HFF-Myc (cell line): ENCODE data around the gene CNTN4.

Experiments
- DNase-seq: peaks from one replicate; pipeline ENCODE4 v3.0.0-alpha.2; 2011; ENCODE audit warnings: low read depth; ENCODE audit errors: extremely low read depth
- H3K4me3 ChIP-seq: replicated peaks from 2 replicates; pipeline ENCODE4 v1.5.1; 2011; ENCODE audit warnings: low read depth, mild to moderate bottlenecking, control low read depth, low read length
- TF ChIP-seq, protein P1 (sequence below): IDR thresholded peaks from 2 replicates; pipeline ENCODE4 v1.5.1; 2012; ENCODE audit warnings: mild to moderate bottlenecking, low read depth, low read length, control low read depth; ENCODE audit errors: missing control alignments

CNTN4 gene

GRCh38 chr3:2896308-2896939 lies 797.8 kb downstream of the CNTN4 start:
- no peak for DNase-seq
- TF ChIP-seq, protein P1, sequence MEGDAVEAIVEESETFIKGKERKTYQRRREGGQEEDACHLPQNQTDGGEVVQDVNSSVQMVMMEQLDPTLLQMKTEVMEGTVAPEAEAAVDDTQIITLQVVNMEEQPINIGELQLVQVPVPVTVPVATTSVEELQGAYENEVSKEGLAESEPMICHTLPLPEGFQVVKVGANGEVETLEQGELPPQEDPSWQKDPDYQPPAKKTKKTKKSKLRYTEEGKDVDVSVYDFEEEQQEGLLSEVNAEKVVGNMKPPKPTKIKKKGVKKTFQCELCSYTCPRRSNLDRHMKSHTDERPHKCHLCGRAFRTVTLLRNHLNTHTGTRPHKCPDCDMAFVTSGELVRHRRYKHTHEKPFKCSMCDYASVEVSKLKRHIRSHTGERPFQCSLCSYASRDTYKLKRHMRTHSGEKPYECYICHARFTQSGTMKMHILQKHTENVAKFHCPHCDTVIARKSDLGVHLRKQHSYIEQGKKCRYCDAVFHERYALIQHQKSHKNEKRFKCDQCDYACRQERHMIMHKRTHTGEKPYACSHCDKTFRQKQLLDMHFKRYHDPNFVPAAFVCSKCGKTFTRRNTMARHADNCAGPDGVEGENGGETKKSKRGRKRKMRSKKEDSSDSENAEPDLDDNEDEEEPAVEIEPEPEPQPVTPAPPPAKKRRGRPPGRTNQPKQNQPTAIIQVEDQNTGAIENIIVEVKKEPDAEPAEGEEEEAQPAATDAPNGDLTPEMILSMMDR: no peak
- no peak overlapping the region for H3K4me3 ChIP-seq

DNA sequence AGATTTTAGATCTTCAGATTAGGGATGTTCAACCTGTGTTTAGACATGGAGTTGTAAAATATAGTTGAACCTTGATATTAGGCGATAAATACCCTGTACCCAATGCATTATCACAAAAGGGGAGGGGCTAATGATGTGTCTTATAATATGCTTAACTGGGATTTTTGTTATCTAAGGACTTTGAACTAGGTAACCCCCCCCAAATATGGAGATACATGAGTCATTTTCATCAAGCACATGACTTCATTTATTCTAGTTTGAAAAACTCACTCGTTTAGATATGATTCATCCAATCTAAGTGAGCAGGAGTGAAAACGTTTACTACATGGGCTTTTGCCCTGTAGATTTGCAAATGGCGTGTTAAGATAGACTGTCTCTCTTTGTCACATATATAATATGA lies 799.2 kb downstream of the CNTN4 start:
- TF ChIP-seq, protein P1: no peak
- no peak overlapping the region for H3K4me3 ChIP-seq
- DNase-seq: no peak

DNA sequence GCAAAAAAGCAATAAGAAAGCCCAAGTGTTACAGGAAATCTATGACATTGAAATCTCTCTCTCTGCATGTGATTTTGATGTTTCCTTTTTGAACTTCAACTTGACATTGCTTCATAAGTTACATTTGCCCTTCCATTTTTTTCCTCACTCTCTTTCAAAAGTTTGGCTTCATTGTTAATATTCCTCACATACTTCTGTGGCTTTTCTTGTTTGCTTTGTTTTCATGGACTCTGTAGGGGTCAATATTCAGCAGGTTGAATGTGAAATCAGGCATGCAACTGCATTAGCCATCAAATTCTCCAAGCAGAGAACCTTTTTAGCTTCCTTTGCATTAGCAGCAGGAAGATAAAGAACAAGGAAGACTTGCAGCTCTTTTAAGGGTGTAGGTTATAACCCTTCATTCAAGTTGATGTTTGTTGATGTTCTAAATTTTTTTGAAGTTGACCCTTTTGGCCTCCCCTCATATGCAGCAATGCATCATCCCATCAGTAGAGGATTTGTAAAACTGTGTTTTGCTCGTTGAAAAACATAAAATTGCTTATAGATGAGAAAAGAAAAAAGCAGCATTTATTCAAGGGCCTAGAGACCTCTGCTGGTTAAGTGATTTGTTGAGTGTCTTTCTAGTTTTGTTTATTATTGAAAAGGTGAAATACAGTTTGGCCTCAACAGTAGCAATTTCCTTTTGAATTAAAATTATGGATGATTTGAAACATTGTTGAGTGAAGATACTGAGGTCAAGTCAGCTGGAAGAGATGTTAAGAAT lies 800.1 kb downstream of the CNTN4 start:
- H3K4me3 ChIP-seq: no peak overlapping the region
- TF ChIP-seq, protein P1: no peak
- no peak for DNase-seq

- H3K4me3 ChIP-seq: no peak overlapping the region
- TF ChIP-seq, protein P1: no peak
These were observed 805.4 kb downstream of the CNTN4 start for GRCh38 chr3:2904054-2904453.

GRCh38 chr3:2908693-2909351 lies 810.2 kb downstream of the CNTN4 start:
- no peak overlapping the region for H3K4me3 ChIP-seq
- TF ChIP-seq, protein P1: no peak
- no peak for DNase-seq

More at GRCh38 chr3:2904054-2904453, 805.4 kb downstream of the CNTN4 start:
- no peak for DNase-seq

DNA sequence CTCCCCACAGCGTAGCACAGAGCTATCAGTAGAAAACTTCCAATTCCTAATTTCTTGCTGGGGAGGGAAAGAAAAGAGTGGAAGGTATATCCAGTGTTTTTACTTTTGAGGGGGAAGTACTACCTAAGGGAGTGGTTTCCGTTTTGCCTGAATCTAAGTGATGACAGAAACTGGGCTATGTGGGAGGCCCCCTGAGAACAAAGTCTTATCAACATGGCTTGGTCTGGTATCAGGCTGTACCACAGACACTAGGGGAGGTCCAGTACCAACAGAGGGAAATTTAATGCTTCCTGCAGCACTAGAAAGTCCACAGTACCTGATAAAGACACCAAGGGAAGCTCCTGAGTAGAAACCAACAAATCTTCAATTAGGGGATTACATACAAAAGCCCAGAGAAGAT lies 812.3 kb downstream of the CNTN4 start:
- H3K4me3 ChIP-seq: no peak overlapping the region
- DNase-seq: no peak
- TF ChIP-seq, protein P1: no peak
